ENCODE measurements around the gene CEACAM7.
"Not testable (repeated sequence)": the region's sequence is repeated elsewhere in the genome, so short reads cannot be mapped to it uniquely, and the experiment has no call there.

- TF ChIP-seq EZH2 (IDR thresholded peaks at IDR 0.05; ENCODE audit: borderline replicate concordance, low read depth, low read length, severe bottlenecking); CTCF (IDR thresholded peaks at IDR 0.05; ENCODE audit: borderline replicate concordance, extremely low read depth, low read length, poor library complexity, severe bottlenecking): not testable (repeated sequence)
Measured at GRCh38 chr19:41656756-41657155, 31.3 kb downstream of the CEACAM7 start.

Data from DND-41 (cell line).